OCI-LY7 (cell line): Measurements from ENCODE around the gene FGFBP1. TPM values are rescaled to one million over a fixed set of nuclear protein-coding genes. Genes with fewer than 3 reads are reported as not detected.

Source experiments
- BruUV-seq: library from RNA; stranded (reverse); fragments of 400-500 nt; replicated peaks from 2 replicates; lab custom pipeline; 2021; lab: Mats Ljungman, UMichigan
- CTCF ChIA-PET: fragments of 300-600 bp; sonication (Branson Sonifier 250); formaldehyde crosslinking; loops from one replicate; lab custom pipeline; 2022; ENCODE audit warnings: antibody characterized with exemption; ENCODE audit not compliant: unreplicated experiment; lab: Charles Lee
- POLR2A ChIA-PET: fragments of 300-600 bp; sonication (Branson Sonifier 250); formaldehyde crosslinking; loops from one replicate; lab custom pipeline; 2022; ENCODE audit warnings: antibody characterized with exemption; lab: Charles Lee
- DNase-seq: peaks from one replicate; pipeline ENCODE4 v3.0.0-alpha.2; 2015; ENCODE audit warnings: low spot score
- H2AFZ ChIP-seq: fragments of 200-600 bp; sonication (generic), shearing (Covaris generic); 2 replicates; pipeline ENCODE4 v1.6.1; 2014; ENCODE audit warnings: mild to moderate bottlenecking, antibody characterized with exemption, low read length, moderate library complexity
- H3K27ac ChIP-seq: fragments of 200-600 bp; sonication (generic); 2 replicates; pipeline ENCODE4 v1.5.1; 2014; ENCODE audit warnings: mixed run types, low read depth, mild to moderate bottlenecking, moderate library complexity, low read length, inconsistent platforms; ENCODE audit not compliant: poor library complexity, severe bottlenecking
- H3K36me3 ChIP-seq: fragments of 200-600 bp; sonication (generic); 2 replicates; pipeline ENCODE4 v1.6.1; 2014; ENCODE audit warnings: mild to moderate bottlenecking, antibody characterized with exemption, low read length, moderate library complexity, mixed read lengths; ENCODE audit not compliant: insufficient read depth
- H3K4me1 ChIP-seq: fragments of 200-600 bp; sonication (generic); 2 replicates; pipeline ENCODE4 v1.5.1; 2014; ENCODE audit warnings: mild to moderate bottlenecking, low read length; ENCODE audit not compliant: insufficient read depth, poor library complexity, severe bottlenecking
- H3K4me2 ChIP-seq: fragments of 200-600 bp; sonication (generic); 2 replicates; pipeline ENCODE4 v1.6.1; 2014; ENCODE audit warnings: mild to moderate bottlenecking, low read length
- H3K4me3 ChIP-seq: fragments of 200-600 bp; sonication (generic); 2 replicates; pipeline ENCODE4 v1.5.1; 2014; ENCODE audit warnings: mild to moderate bottlenecking, low read depth, low read length; ENCODE audit not compliant: poor library complexity, severe bottlenecking
- H3K79me2 ChIP-seq: fragments of 200-600 bp; sonication (generic); 2 replicates; pipeline ENCODE4 v1.6.1; 2016; ENCODE audit warnings: low read depth, mild to moderate bottlenecking, low read length, moderate library complexity, mixed read lengths; ENCODE audit not compliant: insufficient read depth
- H3K9me2 ChIP-seq: fragments of 200-600 bp; sonication (generic); 2 replicates; pipeline ENCODE4 v1.6.1; 2016; ENCODE audit warnings: mild to moderate bottlenecking, low read length, mixed read lengths; ENCODE audit not compliant: insufficient read depth
- H3K9me3 ChIP-seq: fragments of 200-600 bp; sonication (generic); 2 replicates; pipeline ENCODE4 v1.6.1; 2014; ENCODE audit warnings: mild to moderate bottlenecking, mixed run types, low read length, mixed read lengths
- H4K20me1 ChIP-seq: fragments of 200-600 bp; sonication (generic); 2 replicates; pipeline ENCODE4 v1.6.1; 2014; ENCODE audit warnings: mild to moderate bottlenecking, antibody characterized with exemption, low read length, moderate library complexity, mixed read lengths; ENCODE audit not compliant: insufficient read depth
- CTCF ChIP-seq: fragments of 200-600 bp; sonication (generic); conservative IDR thresholded peaks from 2 replicates; pipeline ENCODE4 v1.5.1; 2014; ENCODE audit warnings: mild to moderate bottlenecking, antibody characterized with exemption, low read length, moderate library complexity, mixed read lengths
- EZH2phosphoT487 ChIP-seq: fragments of 200-600 bp; sonication (generic); IDR thresholded peaks from 2 replicates; pipeline ENCODE4 v1.6.1; 2018; ENCODE audit warnings: low read depth, borderline replicate concordance, mild to moderate bottlenecking, mixed run types, antibody characterized with exemption, low read length, moderate library complexity, mixed read lengths
- intact Hi-C: fragments of 100-400 bp; cut with micrococcal nuclease; formaldehyde crosslinking; loops from one replicate; pipeline ENCODE4 v1.10.0; 2022; ENCODE audit not compliant: unreplicated experiment
- total RNA-seq, 2 experiments: library from RNA; depleted of rRNA in 1 of 2; stranded (reverse); fragments of >200 nt in 1 of 2; shearing (Covaris generic) in 1 of 2; gene quantifications; 2 replicates each; pipeline ENCODE4 v1.2.3, GENCODE V29; 2014 to 2022

Gene FGFBP1
- total RNA-seq, 2 experiments from 2014 or later, result not detected

GRCh38 chr4:15968551-15969300, 30.2 kb upstream of the FGFBP1 start:
- H4K20me1 ChIP-seq, result no peaks in the 10 kb centered on the region
- H3K36me3 ChIP-seq, result no peaks in the 10 kb centered on the region
- no peaks in the 10 kb centered on the region for H3K9me3 ChIP-seq
- H3K79me2 ChIP-seq, result no peaks in the 10 kb centered on the region
- no peaks in the 10 kb centered on the region for H3K9me2 ChIP-seq
- H3K4me3 ChIP-seq, result no peak overlapping the region
- no TSS peak for BruUV-seq
- ChIA-PET CTCF (no interaction called here), POLR2A (interaction anchor here (0.6 kb wide), 1 partner anchor 436 kb away, joined by 3 read pairs; no protein-coding TSS in a partner anchor)
- no peaks in the 10 kb centered on the region for H3K4me1 ChIP-seq
- intact Hi-C loops, result no loop called here
- H3K4me2 ChIP-seq, result no peak overlapping the region
- DNase-seq, result no peak
- no peak overlapping the region for H2AFZ ChIP-seq
- H3K27ac ChIP-seq, result no peak overlapping the region
- TF ChIP-seq CTCF (no peak), EZH2phosphoT487 (no peak)

GRCh38 chr4:15965325-15965724, 26.8 kb upstream of the FGFBP1 start:
- no peak overlapping the region for H3K4me2 ChIP-seq
- no peaks in the 10 kb centered on the region for H3K4me1 ChIP-seq
- no peak for DNase-seq
- H3K27ac ChIP-seq, result no peak overlapping the region
- no peaks in the 10 kb centered on the region for H3K9me2 ChIP-seq
- ChIA-PET CTCF (no interaction called here), POLR2A (no interaction called here)
- H3K9me3 ChIP-seq, result no peaks in the 10 kb centered on the region
- BruUV-seq, result no TSS peak
- H2AFZ ChIP-seq, result no peak overlapping the region
- TF ChIP-seq CTCF (no peak), EZH2phosphoT487 (no peak)
- H3K4me3 ChIP-seq, result no peak overlapping the region
- intact Hi-C loops, result no loop called here
- H3K79me2 ChIP-seq, result no peaks in the 10 kb centered on the region
- no peaks in the 10 kb centered on the region for H4K20me1 ChIP-seq
- H3K36me3 ChIP-seq, result no peaks in the 10 kb centered on the region

GRCh38 chr4:15964159-15964558, 25.6 kb upstream of the FGFBP1 start:
- POLR2A ChIA-PET, result no interaction called here
- Histone ChIP-seq H3K4me2 (no peak overlapping the region), H3K79me2 (no peaks in the 10 kb centered on the region), H3K9me2 (no peaks in the 10 kb centered on the region), H3K27ac (no peak overlapping the region), H3K4me3 (no peak overlapping the region), H3K36me3 (no peaks in the 10 kb centered on the region), H3K9me3 (no peaks in the 10 kb centered on the region), H4K20me1 (no peaks in the 10 kb centered on the region), H3K4me1 (no peaks in the 10 kb centered on the region), H2AFZ (no peak overlapping the region)
- intact Hi-C loops, result no loop called here
- no TSS peak for BruUV-seq
- CTCF ChIA-PET, result no interaction called here
- TF ChIP-seq CTCF (0 out of 2 replicates have a peak, but pooled peaks have one; percentile 28), EZH2phosphoT487 (no peak)
- peak; percentile 12 for DNase-seq
